ENCODE measurements around the gene ARL4D. TPM values are rescaled to one million over a fixed set of nuclear protein-coding genes. Genes with fewer than 3 reads are reported as not detected.

ARL4D gene
- total and polyA plus RNA-seq, 2 of the 8 experiments (the other 6 are each of a cell fraction or from before 2014, with no cell fraction given) = 8.4 to 9.2 TPM

DNA sequence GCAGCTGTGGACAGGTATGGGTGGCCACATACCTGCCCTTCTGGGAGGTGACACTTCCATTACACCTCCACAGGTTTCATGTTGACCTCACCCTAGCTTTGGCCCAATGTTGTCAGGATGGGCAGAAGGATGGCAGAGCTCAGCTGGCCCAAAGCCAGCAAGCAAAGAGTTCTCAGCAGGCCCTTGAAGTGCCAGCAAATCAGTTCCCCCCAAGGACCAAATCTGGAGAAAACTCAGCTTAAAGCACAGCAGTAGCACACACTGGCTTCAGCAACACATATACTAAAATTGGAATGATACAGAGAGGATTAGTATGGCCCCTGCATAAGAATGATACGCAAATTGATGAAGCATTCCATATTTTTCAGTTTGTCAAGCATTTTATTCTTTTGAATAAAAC lies 13.4 kb downstream of the ARL4D start:
- no peaks in the 10 kb centered on the region for H4K20me1 ChIP-seq (replicated peaks in 1 of 2; ENCODE audit: control insufficient read depth in 1 of 2, insufficient read depth in 2 of 2, low read length in 2 of 2)
- H3K4ac ChIP-seq (replicated peaks; ENCODE audit: insufficient read length, low read depth, low read length) = no peak overlapping the region
- no peak overlapping the region for H3K23ac ChIP-seq (ENCODE audit: insufficient read length)
- no peaks in the 10 kb centered on the region for H3K79me2 ChIP-seq (ENCODE audit: control insufficient read depth in 1 of 2, insufficient read depth in 2 of 2, low read length in 2 of 2)
- 0 out of 2 replicates have a peak overlapping the region, but pooled peaks have one; percentile 19 for H2AK5ac ChIP-seq (ENCODE audit: low read depth, low read length)
- H3K9me3 ChIP-seq (ENCODE audit: insufficient read depth in 2 of 2, low read depth in 1 of 2, low read length in 1 of 2) = no peaks in the 10 kb centered on the region
- DNase-seq (ENCODE audit: low read depth in 1 of 2, low spot score in 2 of 2) = no peak
- H3K23me2 ChIP-seq (ENCODE audit: low read depth, low read length) = peaks cover 2% of the 10 kb centered on the region; the same call in 1 of the 2 replicates
- no peak overlapping the region for H3K9ac ChIP-seq (replicated peaks in 1 of 4; ENCODE audit: extremely low read depth in 1 of 4, low read depth in 3 of 4, low read length in 3 of 4)
- no peak overlapping the region for H3K27ac ChIP-seq (ENCODE audit: low read depth, low read length)
- H3K4me1 ChIP-seq (replicated peaks in 1 of 4; ENCODE audit: control insufficient read depth in 3 of 4, insufficient read depth in 4 of 4, low read length in 3 of 4) = peaks cover 0 to 2% (median 0%) of the 10 kb centered on the region in 4 experiments; a peak in 2 of 7 replicates
- ChIA-PET POLR2A (ENCODE audit: partially characterized antibody) (interaction anchor here (0.5 to 5.1 kb wide), 4 partner anchors 8 to 44 kb away, joined by 3 to 37 read pairs (median 8); partner anchors contain the start of gene ARL4D), CTCF (ENCODE audit: partially characterized antibody) (interaction anchor here (1.0 to 2.3 kb wide), 6 partner anchors 13 to 72 kb away, joined by 3 to 13 read pairs (median 6); partner anchors contain the start of genes ARL4D and DHX8)
- peak overlapping the region; percentile 61 for H4K91ac ChIP-seq (replicated peaks; ENCODE audit: insufficient read length, low read length)
- no peak overlapping the region for H4K5ac ChIP-seq (ENCODE audit: insufficient read length, low read depth, low read length)
- no peak for FAIRE-seq
- H2BK12ac ChIP-seq (ENCODE audit: low read depth, low read length) = 0 out of 2 replicates have a peak overlapping the region, but pooled peaks have one; percentile 60
- no peak overlapping the region for H3K14ac ChIP-seq (ENCODE audit: insufficient read length)
- no peak overlapping the region for H3K4me2 ChIP-seq (ENCODE audit: insufficient read depth in 1 of 2, low read depth in 2 of 2, low read length in 2 of 2)
- no peak overlapping the region for H2BK5ac ChIP-seq (ENCODE audit: low read depth, low read length)
- no peak overlapping the region for H2BK15ac ChIP-seq (ENCODE audit: low read length)
- H3K79me1 ChIP-seq (ENCODE audit: low read depth, low read length) = no peaks in the 10 kb centered on the region
- no peak overlapping the region for H2BK120ac ChIP-seq (replicated peaks; ENCODE audit: low read depth, low read length)
- no peak overlapping the region for H4K8ac ChIP-seq (ENCODE audit: extremely low read depth, insufficient read depth, low read length)
- 86% methylated on average over 1 of the region's 1 CpG; no CpG with 5 or more reads in 1 of the 2 experiments for WGBS, 2 experiments (ENCODE audit: extremely low coverage in 1 of 2, insufficient coverage in 1 of 2, insufficient read length in 1 of 2, insufficient replicate concordance in 2 of 2, low coverage in 1 of 2, low lambda C conversion rate in 2 of 2, missing lambda C conversion rate in 1 of 2)
- no peaks in the 10 kb centered on the region for H3K36me3 ChIP-seq (ENCODE audit: control insufficient read depth in 2 of 4, insufficient read depth in 4 of 4, low read length in 3 of 4)
- no peak overlapping the region for H3K4me3 ChIP-seq (ENCODE audit: extremely low read depth in 1 of 4, insufficient read depth in 2 of 4, low read depth in 3 of 4, low read length in 4 of 4)
- H3K18ac ChIP-seq (ENCODE audit: extremely low read depth, low read length) = no peak overlapping the region
- no peaks in the 10 kb centered on the region for H3K27me3 ChIP-seq (replicated peaks in 1 of 4; ENCODE audit: control insufficient read depth in 3 of 4, extremely low read depth in 1 of 4, insufficient read depth in 3 of 4, low read length in 3 of 4)
- H2BK20ac ChIP-seq (ENCODE audit: low read length) = no peak overlapping the region
- H2AFZ ChIP-seq (ENCODE audit: low read length) = no peak overlapping the region
- H3K56ac ChIP-seq (replicated peaks; ENCODE audit: insufficient read length, low read depth, low read length) = no peak overlapping the region
- TF ChIP-seq SIRT6 (IDR thresholded peaks at IDR 0.05; ENCODE audit: low read length) (no peak), TAF7 (optimal IDR thresholded peaks at IDR 0.05; ENCODE audit: borderline replicate concordance, low read depth, low read length) (no peak), MAFK (IDR thresholded peaks at IDR 0.05; ENCODE audit: low read depth, low read length) (no peak), ASH2L (IDR thresholded peaks at IDR 0.05; ENCODE audit: low read length) (no peak), CHD2 (IDR thresholded peaks at IDR 0.05; ENCODE audit: low read length) (no peak), RXRA (IDR thresholded peaks at IDR 0.05; ENCODE audit: insufficient read depth, low read depth, low read length) (no peak), EP300 (IDR thresholded peaks at IDR 0.05; ENCODE audit: borderline replicate concordance in 1 of 2, low read depth in 2 of 2, low read length in 2 of 2) (no peak), EZH2 (IDR thresholded peaks at IDR 0.05; ENCODE audit: low read depth, low read length, severe bottlenecking) (no peak), SRF (IDR thresholded peaks at IDR 0.05; ENCODE audit: low read depth, low read length) (no peak), RAD21 (IDR thresholded peaks at IDR 0.05 in 1 of 2, conservative IDR thresholded peaks at IDR 0.05 in 1 of 2; ENCODE audit: low read depth in 2 of 2, low read length in 2 of 2) (no peak)
- TF ChIP-seq, protein P1, sequence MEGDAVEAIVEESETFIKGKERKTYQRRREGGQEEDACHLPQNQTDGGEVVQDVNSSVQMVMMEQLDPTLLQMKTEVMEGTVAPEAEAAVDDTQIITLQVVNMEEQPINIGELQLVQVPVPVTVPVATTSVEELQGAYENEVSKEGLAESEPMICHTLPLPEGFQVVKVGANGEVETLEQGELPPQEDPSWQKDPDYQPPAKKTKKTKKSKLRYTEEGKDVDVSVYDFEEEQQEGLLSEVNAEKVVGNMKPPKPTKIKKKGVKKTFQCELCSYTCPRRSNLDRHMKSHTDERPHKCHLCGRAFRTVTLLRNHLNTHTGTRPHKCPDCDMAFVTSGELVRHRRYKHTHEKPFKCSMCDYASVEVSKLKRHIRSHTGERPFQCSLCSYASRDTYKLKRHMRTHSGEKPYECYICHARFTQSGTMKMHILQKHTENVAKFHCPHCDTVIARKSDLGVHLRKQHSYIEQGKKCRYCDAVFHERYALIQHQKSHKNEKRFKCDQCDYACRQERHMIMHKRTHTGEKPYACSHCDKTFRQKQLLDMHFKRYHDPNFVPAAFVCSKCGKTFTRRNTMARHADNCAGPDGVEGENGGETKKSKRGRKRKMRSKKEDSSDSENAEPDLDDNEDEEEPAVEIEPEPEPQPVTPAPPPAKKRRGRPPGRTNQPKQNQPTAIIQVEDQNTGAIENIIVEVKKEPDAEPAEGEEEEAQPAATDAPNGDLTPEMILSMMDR (IDR thresholded peaks at IDR 0.05; ENCODE audit: control extremely low read depth in 1 of 3, insufficient read depth in 1 of 3, low read depth in 1 of 3, low read length in 3 of 3) = no peak
